Trophoblast cell (in vitro differentiated cells and primary cell): ENCODE measurements around the gene MS4A4E.
"Not testable (repeated sequence)": the region's sequence is repeated elsewhere in the genome, so short reads cannot be mapped to it uniquely, and the experiment has no call there.

ENCODE experiments used
- DNase-seq, 2 donors: peaks; one replicate each; pipeline ENCODE4 v3.0.0-alpha.2; 2016
- H2AFZ ChIP-seq: 2 replicates; pipeline ENCODE4 v1.6.1; 2013; ENCODE audit warnings: low read length, moderate library complexity, mild to moderate bottlenecking; ENCODE audit not compliant: insufficient read depth, poor library complexity
- H2AK5ac ChIP-seq: 2 replicates; pipeline ENCODE4 v1.6.1; 2013; ENCODE audit warnings: mild to moderate bottlenecking, low read length
- H2BK120ac ChIP-seq: 2 replicates; pipeline ENCODE4 v1.6.1; 2013; ENCODE audit warnings: low read length, mild to moderate bottlenecking, moderate library complexity; ENCODE audit not compliant: insufficient read depth, poor library complexity
- H2BK12ac ChIP-seq: 2 replicates; pipeline ENCODE4 v1.6.1; 2013; ENCODE audit warnings: mild to moderate bottlenecking, low read length, moderate library complexity
- H2BK5ac ChIP-seq: 2 replicates; pipeline ENCODE4 v1.6.1; 2013; ENCODE audit warnings: low read length, low read depth, moderate library complexity, mild to moderate bottlenecking; ENCODE audit not compliant: poor library complexity
- H3K14ac ChIP-seq: 2 replicates; pipeline ENCODE4 v1.6.1; 2013; ENCODE audit warnings: mild to moderate bottlenecking, low read length
- H3K18ac ChIP-seq: 2 replicates; pipeline ENCODE4 v1.6.1; 2013; ENCODE audit warnings: mild to moderate bottlenecking, low read length
- H3K23ac ChIP-seq: 2 replicates; pipeline ENCODE4 v1.6.1; 2013; ENCODE audit warnings: low read length
- H3K27ac ChIP-seq: 2 replicates; pipeline ENCODE4 v1.5.1; 2013; ENCODE audit warnings: low read depth, mild to moderate bottlenecking, inconsistent platforms, low read length, moderate library complexity
- H3K27me3 ChIP-seq: 2 replicates; pipeline ENCODE4 v1.6.1; 2013; ENCODE audit warnings: inconsistent platforms, mild to moderate bottlenecking, low read length, moderate library complexity; ENCODE audit not compliant: insufficient read depth
- H3K36me3 ChIP-seq, 2 experiments: 1 replicate in 1 of 2; 2 replicates in 1 of 2; pipeline ENCODE4 v1.6.1; 2013; ENCODE audit warnings: low read length in 2 of 2, mild to moderate bottlenecking in 2 of 2, moderate library complexity in 1 of 2; ENCODE audit not compliant: insufficient read depth in 2 of 2, control insufficient read depth in 1 of 2
- H3K4ac ChIP-seq: 2 replicates; pipeline ENCODE4 v1.6.1; 2013; ENCODE audit warnings: low read depth, mild to moderate bottlenecking, low read length, moderate library complexity
- H3K4me1 ChIP-seq, 2 experiments: 1 replicate in 1 of 2; 2 replicates in 1 of 2; pipeline ENCODE4 v1.6.1; 2013; ENCODE audit warnings: low read length in 2 of 2, mild to moderate bottlenecking in 2 of 2, moderate library complexity in 1 of 2; ENCODE audit not compliant: insufficient read depth in 2 of 2, control insufficient read depth in 1 of 2
- H3K4me2 ChIP-seq: 2 replicates; pipeline ENCODE4 v1.6.1; 2013; ENCODE audit warnings: inconsistent platforms, mild to moderate bottlenecking, low read length, moderate library complexity
- H3K4me3 ChIP-seq: 2 replicates; pipeline ENCODE4 v1.5.1; 2013; ENCODE audit warnings: mild to moderate bottlenecking, low read depth, low read length, inconsistent platforms
- H3K79me1 ChIP-seq: one replicate; pipeline ENCODE4 v1.6.1; 2013; ENCODE audit warnings: low read length
- H3K79me2 ChIP-seq: 2 replicates; pipeline ENCODE4 v1.6.1; 2013; ENCODE audit warnings: low read length, mild to moderate bottlenecking; ENCODE audit not compliant: control insufficient read depth, insufficient read depth, poor library complexity
- H3K9ac ChIP-seq: 2 replicates; pipeline ENCODE4 v1.6.1; 2013; ENCODE audit warnings: mild to moderate bottlenecking, low read length
- H3K9me3 ChIP-seq: 2 replicates; pipeline ENCODE4 v1.6.1; 2013; ENCODE audit warnings: low read depth, mild to moderate bottlenecking, control low read depth, inconsistent platforms, low read length; ENCODE audit not compliant: insufficient read depth
- H4K12ac ChIP-seq: 2 replicates; pipeline ENCODE4 v1.6.1; 2013; ENCODE audit warnings: low read depth, mild to moderate bottlenecking, low read length, moderate library complexity
- H4K8ac ChIP-seq: 2 replicates; pipeline ENCODE4 v1.6.1; 2013; ENCODE audit warnings: low read depth, mild to moderate bottlenecking, low read length, moderate library complexity
- H4K91ac ChIP-seq: one replicate; pipeline ENCODE4 v1.6.1; 2013; ENCODE audit warnings: low read depth, mild to moderate bottlenecking, low read length, moderate library complexity
- WGBS: extraction: QIAGEN DNeasy Blood & Tissue Kit; methylation state at CpG from one replicate; pipeline ENCODE4 v1.1.7; 2013; ENCODE audit warnings: missing lambda C conversion rate; ENCODE audit not compliant: insufficient read length, insufficient coverage; ENCODE audit errors: extremely low coverage; 5-methylcytosine and 5-hydroxymethylcytosine counted together

The MS4A4E gene

DNA sequence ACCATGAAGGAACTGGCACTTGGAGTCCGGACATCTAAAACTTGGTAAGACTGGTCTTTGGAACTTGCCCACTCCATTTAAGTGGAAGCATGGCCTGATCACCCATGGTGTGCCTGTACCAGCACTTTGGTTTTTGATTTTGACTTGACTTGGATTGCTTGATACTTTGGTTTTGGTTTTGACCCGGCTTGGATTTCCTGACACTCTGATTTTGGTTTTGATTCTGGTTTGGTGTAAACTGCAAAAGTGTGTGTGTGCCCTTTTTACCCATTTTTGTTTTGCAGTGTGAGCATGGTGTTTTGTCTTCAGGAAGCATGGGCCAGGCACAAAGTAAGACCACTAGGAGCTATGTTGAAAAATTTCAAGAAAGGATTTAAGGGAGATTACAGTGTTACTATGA, 56.8 kb downstream of the MS4A4E start:
- not testable (repeated sequence) for H3K4me3 ChIP-seq, H2AFZ ChIP-seq, H3K27me3 ChIP-seq, H2BK5ac ChIP-seq, H3K9ac ChIP-seq, H3K9me3 ChIP-seq, DNase-seq, H4K91ac ChIP-seq, H3K79me2 ChIP-seq, H2BK120ac ChIP-seq, H4K8ac ChIP-seq, H3K79me1 ChIP-seq, H4K12ac ChIP-seq, H3K23ac ChIP-seq, H3K14ac ChIP-seq, H3K4me2 ChIP-seq, H2BK12ac ChIP-seq, H3K36me3 ChIP-seq, H3K18ac ChIP-seq, H2AK5ac ChIP-seq, H3K4ac ChIP-seq, H3K4me1 ChIP-seq
- peak overlapping the region; percentile 8 for H3K27ac ChIP-seq
- no CpG with 5 or more reads among the region's 2 CpGs for WGBS

DNA sequence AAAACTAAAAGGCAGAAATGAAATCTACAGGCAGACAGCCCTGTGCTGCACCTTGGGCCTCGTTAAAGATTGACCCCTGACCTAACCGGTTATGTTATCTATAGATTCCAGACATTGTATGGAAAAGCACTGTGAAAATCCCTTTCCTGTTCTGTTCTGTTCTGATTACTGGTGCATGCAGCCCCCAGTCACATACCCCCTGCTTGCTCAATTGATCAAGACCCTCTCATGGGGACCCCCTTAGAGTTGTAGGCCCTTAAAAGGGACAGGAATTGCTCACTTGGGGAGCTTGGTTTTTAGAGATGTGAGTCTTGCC, 57.5 kb downstream of the MS4A4E start:
- H4K8ac ChIP-seq, H3K79me1 ChIP-seq, H3K4ac ChIP-seq, H3K23ac ChIP-seq, H2BK120ac ChIP-seq, H4K91ac ChIP-seq, H3K9me3 ChIP-seq, H3K4me2 ChIP-seq, H3K4me3 ChIP-seq, H3K9ac ChIP-seq, H3K36me3 ChIP-seq, H2AFZ ChIP-seq, H3K4me1 ChIP-seq, H2BK12ac ChIP-seq, H2AK5ac ChIP-seq, H3K14ac ChIP-seq, H2BK5ac ChIP-seq, H3K18ac ChIP-seq, H4K12ac ChIP-seq, H3K27me3 ChIP-seq, H3K79me2 ChIP-seq: not testable (repeated sequence)
- WGBS, result no CpG with 5 or more reads among the region's 2 CpGs
- H3K27ac ChIP-seq, result peak overlapping the region; percentile 8
- DNase-seq, result peak in 1 of 2 donors; percentile 24

DNA sequence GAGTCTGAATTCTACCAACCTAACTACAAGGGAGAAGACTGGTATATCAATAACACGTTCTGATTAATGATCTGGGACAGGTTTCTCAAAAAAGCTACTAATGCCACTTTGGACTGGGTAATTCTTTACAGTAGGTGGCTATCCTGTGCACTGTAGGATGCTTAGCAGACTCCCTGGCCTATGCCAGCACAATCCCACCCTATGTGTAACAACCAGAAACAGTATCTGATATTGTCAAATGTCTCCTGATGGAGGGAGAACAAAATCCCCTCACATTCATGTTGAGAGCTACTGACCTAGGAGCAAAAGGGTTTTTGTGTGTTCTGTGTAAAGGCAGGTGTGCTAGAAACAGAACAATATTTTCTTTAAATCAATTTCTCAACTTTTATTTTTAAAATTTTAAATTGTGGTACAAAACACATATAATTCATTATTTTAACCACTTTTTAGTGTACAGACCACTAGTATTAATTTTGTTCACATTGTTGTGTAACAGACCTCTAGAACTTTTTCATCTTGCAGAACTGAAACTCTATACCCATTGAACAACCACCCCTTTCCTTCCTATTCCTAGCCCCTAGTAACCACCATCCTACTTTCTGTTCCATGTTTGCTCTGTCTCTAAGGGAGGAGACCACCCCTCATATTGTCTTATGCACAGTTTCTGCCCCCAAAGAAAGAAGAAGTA, 58.0 kb downstream of the MS4A4E start:
- Histone ChIP-seq H4K91ac (no peak overlapping the region), H3K79me1 (no peaks in the 10 kb centered on the region), H3K14ac (no peak overlapping the region), H2AK5ac (no peak overlapping the region), H3K79me2 (no peaks in the 10 kb centered on the region), H2BK120ac (no peak overlapping the region), H3K9ac (no peak overlapping the region), H3K9me3 (no peaks in the 10 kb centered on the region), H4K12ac (no peak overlapping the region), H3K4ac (no peak overlapping the region), H3K36me3 (no peaks in the 10 kb centered on the region), H2AFZ (no peak overlapping the region), H3K18ac (no peak overlapping the region), H4K8ac (no peak overlapping the region), H2BK12ac (no peak overlapping the region), H3K27me3 (no peaks in the 10 kb centered on the region), H2BK5ac (no peak overlapping the region), H3K4me2 (no peak overlapping the region), H3K23ac (no peak overlapping the region), H3K4me1 (peaks cover 4 to 5% of the 10 kb centered on the region in 2 experiments), H3K4me3 (no peak overlapping the region), H3K27ac (no peak overlapping the region)
- WGBS, result no CpG with 5 or more reads among the region's 1 CpG
- no peak for DNase-seq

DNA sequence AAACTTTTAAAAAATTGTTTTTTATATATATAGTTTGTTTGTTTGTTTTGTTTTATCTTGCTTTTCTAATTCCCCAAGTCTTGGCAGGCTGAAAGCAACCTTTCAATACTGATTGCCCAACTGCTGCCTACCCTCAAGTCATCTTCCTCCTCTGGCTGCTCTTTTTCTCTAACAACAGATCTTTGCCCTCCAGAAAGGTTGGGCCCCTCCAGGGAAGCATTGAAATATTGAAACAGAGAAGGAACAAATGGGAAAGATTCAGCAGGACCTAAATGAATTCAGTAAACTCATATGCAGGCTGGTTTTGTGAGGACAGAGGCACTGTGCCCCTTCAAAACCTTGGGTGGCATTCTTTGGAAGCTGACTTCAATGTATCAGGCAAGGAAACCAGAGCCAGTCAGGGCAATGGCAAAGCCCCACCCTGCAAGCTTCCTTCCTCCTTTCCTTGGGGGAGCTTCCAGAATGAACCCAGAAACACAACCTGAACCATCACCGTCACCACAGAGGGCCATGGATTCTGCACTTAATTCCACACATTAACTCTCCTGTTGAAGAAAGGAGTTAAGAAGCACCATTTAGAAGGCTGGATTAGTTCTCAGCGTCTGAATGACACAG, 59.2 kb downstream of the MS4A4E start:
- Histone ChIP-seq H4K91ac (no peak overlapping the region), H3K9ac (peak overlapping the region; percentile 22), H3K27me3 (no peaks in the 10 kb centered on the region), H2AK5ac (no peak overlapping the region), H3K4me2 (no peak overlapping the region), H2BK5ac (no peak overlapping the region), H3K23ac (no peak overlapping the region), H3K4me1 (peaks cover 4 to 5% of the 10 kb centered on the region in 2 experiments), H2BK12ac (no peak overlapping the region), H4K12ac (no peak overlapping the region), H3K14ac (no peak overlapping the region), H3K79me1 (no peaks in the 10 kb centered on the region), H3K4ac (no peak overlapping the region), H3K36me3 (no peaks in the 10 kb centered on the region), H2AFZ (no peak overlapping the region), H3K79me2 (no peaks in the 10 kb centered on the region), H3K9me3 (no peaks in the 10 kb centered on the region), H3K18ac (no peak overlapping the region), H3K4me3 (no peak overlapping the region), H2BK120ac (no peak overlapping the region), H3K27ac (no peak overlapping the region), H4K8ac (no peak overlapping the region)
- whole genome bisulfite sequencing, result no CpG with 5 or more reads among the region's 2 CpGs
- DNase-seq, result no peak
